ENCODE measurements around the gene UMODL1.

The UMODL1 gene

DNA sequence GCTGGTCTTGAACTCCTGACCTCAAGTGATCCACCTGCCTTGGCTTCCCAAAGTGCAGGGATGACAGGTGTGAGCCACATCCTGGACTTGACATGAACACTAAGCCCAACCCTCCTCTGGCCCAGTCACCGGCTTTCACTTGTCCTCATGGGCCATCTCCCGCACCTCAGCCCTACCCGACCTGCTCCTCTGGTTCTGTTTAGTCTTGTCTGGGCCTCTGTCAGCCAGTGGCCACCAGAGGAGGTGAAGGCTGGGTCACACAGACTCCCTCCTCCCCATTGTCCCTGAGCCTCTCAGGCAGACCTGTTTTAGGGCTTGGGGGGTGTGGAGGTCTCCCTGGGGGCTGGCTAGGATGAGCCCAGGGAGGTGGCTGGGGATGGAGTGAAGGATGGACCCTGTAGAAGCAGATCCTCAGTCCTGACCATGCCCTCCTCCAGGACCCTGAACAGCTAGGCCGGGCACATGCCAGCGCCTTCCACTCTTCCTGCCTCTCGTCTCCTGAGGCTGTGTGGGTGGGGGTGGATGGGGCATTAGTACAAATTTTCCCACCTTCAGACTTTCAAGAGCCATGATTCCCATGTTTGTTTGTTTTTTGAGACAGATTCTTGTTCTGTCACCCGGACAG lies 26.1 kb upstream of the UMODL1 start:
- Mint-ChIP-seq H3K4me1 (ENCODE audit: low read depth) (no peaks in the 10 kb centered on the region), H3K27me3 (no peaks in the 10 kb centered on the region), H3K9me3 (no peaks in the 10 kb centered on the region), H3K27ac (no peak overlapping the region), H3K4me3 (no peak overlapping the region), H3K36me3 (ENCODE audit: low read depth) (no peaks in the 10 kb centered on the region)

GRCh38 chr21:42047821-42048613 lies 23.1 kb upstream of the UMODL1 start:
- no peaks in the 10 kb centered on the region for H3K27me3 Mint-ChIP-seq
- H3K36me3 Mint-ChIP-seq (ENCODE audit: low read depth): no peaks in the 10 kb centered on the region
- no peak overlapping the region for H3K4me3 Mint-ChIP-seq

GRCh38 chr21:42048870-42049577 lies 22.1 kb upstream of the UMODL1 start:
- H3K27me3 Mint-ChIP-seq: no peaks in the 10 kb centered on the region

More at GRCh38 chr21:42047821-42048613, 23.1 kb upstream of the UMODL1 start:
- Mint-ChIP-seq H3K27ac (no peak overlapping the region), H3K9me3 (no peaks in the 10 kb centered on the region), H3K4me1 (ENCODE audit: low read depth) (peaks cover 6% of the 10 kb centered on the region)

GRCh38 chr21:42049578-42050430 lies 21.3 kb upstream of the UMODL1 start:
- Mint-ChIP-seq H3K27me3 (no peaks in the 10 kb centered on the region), H3K27ac (no peak overlapping the region), H3K36me3 (ENCODE audit: low read depth) (no peaks in the 10 kb centered on the region), H3K4me1 (ENCODE audit: low read depth) (peaks cover 6% of the 10 kb centered on the region), H3K9me3 (no peaks in the 10 kb centered on the region), H3K4me3 (no peak overlapping the region)

More at GRCh38 chr21:42048870-42049577, 22.1 kb upstream of the UMODL1 start:
- no peak overlapping the region for H3K27ac Mint-ChIP-seq
- no peaks in the 10 kb centered on the region for H3K36me3 Mint-ChIP-seq (ENCODE audit: low read depth)
- H3K4me1 Mint-ChIP-seq (ENCODE audit: low read depth): peaks cover 6% of the 10 kb centered on the region
- no peaks in the 10 kb centered on the region for H3K9me3 Mint-ChIP-seq
- no peak overlapping the region for H3K4me3 Mint-ChIP-seq

DNA sequence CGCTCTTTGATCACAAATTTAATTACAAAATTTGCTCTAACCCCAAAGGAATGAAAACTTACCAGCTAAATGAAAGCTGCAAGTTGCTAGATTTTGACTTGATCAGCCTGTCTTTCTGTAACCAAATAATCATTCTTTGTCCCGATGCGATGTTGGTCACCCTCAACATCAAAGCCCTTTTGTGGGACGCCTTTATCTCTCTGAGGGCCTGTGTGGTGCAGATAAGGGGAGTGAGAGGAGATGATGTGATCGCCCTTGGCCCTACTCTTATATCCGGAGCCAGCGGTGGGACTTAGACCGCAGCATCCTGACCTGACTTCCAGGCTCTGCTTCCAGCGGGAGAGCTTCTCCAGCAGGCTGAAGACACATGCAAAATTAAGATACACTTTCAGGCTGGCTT lies 19.3 kb upstream of the UMODL1 start:
- Mint-ChIP-seq H3K36me3 (ENCODE audit: low read depth) (no peaks in the 10 kb centered on the region), H3K4me3 (no peak overlapping the region), H3K27me3 (no peaks in the 10 kb centered on the region), H3K27ac (no peak overlapping the region), H3K4me1 (ENCODE audit: low read depth) (peaks cover 6% of the 10 kb centered on the region), H3K9me3 (no peaks in the 10 kb centered on the region)

DNA sequence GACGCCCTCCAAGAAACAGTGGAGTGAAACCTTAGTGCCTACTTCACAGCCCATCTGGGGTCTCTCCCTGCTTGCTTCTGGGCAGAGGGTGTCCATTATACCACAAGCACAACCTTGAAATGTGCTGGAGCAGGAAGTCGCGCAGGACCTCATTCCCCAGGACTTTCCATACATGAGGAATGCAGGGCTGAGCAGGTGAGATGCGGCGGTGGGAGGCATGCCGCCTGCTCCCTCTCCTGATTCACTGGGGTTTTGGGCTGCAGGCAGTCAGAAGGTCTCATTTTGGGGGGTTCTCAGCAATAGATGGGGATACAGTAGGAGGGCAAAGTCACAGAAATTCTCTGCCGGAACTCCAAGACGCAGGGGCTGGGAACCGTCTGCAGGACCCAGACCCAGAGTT lies 15.7 kb upstream of the UMODL1 start:
- H3K9me3 Mint-ChIP-seq: no peaks in the 10 kb centered on the region

DNA sequence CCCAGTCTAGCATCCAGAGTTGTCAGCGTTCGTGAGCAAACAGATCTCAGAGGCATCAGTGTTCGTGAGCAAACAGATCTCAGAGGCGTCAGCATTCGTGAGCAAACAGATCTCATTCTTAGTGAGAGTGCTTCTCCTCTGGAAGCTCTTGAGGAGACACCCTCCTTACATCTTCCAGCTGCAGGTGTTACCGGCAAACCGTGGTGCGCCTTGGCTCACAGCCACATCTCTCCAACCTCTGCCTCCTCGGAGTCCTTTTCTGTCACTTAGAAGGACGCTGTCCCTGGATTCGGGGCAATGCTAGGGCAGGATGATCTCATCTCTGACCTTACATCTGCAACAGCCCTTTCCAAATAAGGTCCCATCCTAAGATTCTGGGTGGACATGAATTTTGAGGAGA lies 14.6 kb upstream of the UMODL1 start:
- Mint-ChIP-seq H3K4me3 (no peak overlapping the region), H3K27me3 (no peaks in the 10 kb centered on the region), H3K4me1 (ENCODE audit: low read depth) (peaks cover 16% of the 10 kb centered on the region), H3K27ac (no peak overlapping the region), H3K36me3 (ENCODE audit: low read depth) (no peaks in the 10 kb centered on the region), H3K9me3 (no peaks in the 10 kb centered on the region)

More for the DNA sequence above, 15.7 kb upstream of the UMODL1 start:
- no peak overlapping the region for H3K4me3 Mint-ChIP-seq
- H3K36me3 Mint-ChIP-seq (ENCODE audit: low read depth): no peaks in the 10 kb centered on the region
- peaks cover 7% of the 10 kb centered on the region for H3K4me1 Mint-ChIP-seq (ENCODE audit: low read depth)
- no peak overlapping the region for H3K27ac Mint-ChIP-seq
- H3K27me3 Mint-ChIP-seq: no peaks in the 10 kb centered on the region

DNA sequence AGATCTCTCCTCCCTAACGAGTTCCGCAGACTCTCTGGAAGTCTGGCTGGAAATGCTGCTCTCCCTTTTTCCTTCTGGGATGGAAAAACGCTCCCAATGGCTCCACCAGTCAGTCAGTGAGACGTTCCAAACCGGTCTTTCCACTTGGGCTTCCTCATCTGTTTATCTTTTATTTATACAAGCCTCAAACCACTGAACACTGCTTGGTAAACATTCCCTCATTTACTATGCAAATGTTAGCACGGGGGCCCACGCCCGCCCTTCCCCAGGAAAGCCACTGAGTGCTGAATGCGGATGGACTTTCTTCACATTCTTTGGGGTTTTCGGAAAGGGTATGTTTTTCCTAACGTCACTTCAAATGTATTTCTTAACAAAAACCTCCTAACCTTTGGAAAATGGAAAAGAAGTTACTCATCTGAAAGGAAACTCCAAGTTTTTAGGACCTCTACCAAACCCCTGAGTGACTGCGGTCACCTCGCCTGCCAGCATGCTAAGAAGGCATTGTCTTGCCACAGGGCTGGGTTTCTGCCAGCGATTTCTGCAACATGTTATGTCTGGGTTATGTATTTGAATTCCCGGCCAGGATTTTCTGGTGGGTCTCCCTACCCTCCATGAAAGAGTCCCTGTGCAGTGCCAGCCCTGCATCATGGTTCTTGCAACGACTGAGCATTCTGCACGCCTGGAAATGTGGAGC lies 14.0 kb upstream of the UMODL1 start:
- Mint-ChIP-seq H3K27me3 (no peaks in the 10 kb centered on the region), H3K36me3 (ENCODE audit: low read depth) (no peaks in the 10 kb centered on the region), H3K4me1 (ENCODE audit: low read depth) (peaks cover 18% of the 10 kb centered on the region), H3K27ac (no peak overlapping the region), H3K4me3 (no peak overlapping the region), H3K9me3 (no peaks in the 10 kb centered on the region)

DNA sequence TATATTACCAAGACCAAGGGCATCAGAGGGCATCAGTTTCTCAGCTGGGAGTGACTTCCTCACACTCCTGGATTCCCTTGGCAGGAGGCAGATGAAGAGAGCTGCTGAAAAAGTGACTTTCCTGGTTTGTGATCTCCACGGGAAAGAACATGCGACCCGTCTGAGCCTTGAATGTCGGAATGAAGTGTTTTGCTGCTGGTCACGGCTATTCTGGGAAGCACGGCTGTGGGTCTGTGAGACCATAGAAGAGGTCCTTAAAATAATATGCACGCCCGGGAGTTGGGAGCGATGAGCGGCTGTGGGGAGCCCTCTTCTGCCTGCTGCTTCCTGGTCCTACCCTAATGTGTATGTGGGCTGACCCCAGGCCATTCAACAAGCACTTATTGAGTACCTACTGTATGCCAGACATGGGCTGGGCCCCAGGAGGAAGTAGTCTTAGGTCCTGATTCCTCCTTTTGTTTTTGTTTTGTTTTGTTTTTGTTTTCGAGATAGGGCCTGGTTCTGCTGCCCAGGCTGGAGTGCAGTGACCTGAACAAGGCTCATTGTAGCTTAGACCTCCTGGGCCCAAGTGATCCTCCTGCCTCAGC lies 13.2 kb upstream of the UMODL1 start:
- Mint-ChIP-seq H3K36me3 (ENCODE audit: low read depth) (no peaks in the 10 kb centered on the region), H3K4me1 (ENCODE audit: low read depth) (peaks cover 26% of the 10 kb centered on the region), H3K9me3 (no peaks in the 10 kb centered on the region), H3K4me3 (no peak overlapping the region), H3K27me3 (no peaks in the 10 kb centered on the region), H3K27ac (no peak overlapping the region)

- Mint-ChIP-seq H3K27me3 (no peaks in the 10 kb centered on the region), H3K9me3 (no peaks in the 10 kb centered on the region), H3K36me3 (ENCODE audit: low read depth) (no peaks in the 10 kb centered on the region), H3K27ac (peak overlapping the region; percentile 11), H3K4me1 (ENCODE audit: low read depth) (peaks cover 33% of the 10 kb centered on the region), H3K4me3 (no peak overlapping the region)
Measured at GRCh38 chr21:42058631-42059111, 12.4 kb upstream of the UMODL1 start.

GRCh38 chr21:42059141-42059540 lies 12.0 kb upstream of the UMODL1 start:
- H3K9me3 Mint-ChIP-seq: no peaks in the 10 kb centered on the region
- H3K4me1 Mint-ChIP-seq (ENCODE audit: low read depth): peaks cover 38% of the 10 kb centered on the region
- no peak overlapping the region for H3K27ac Mint-ChIP-seq
- no peaks in the 10 kb centered on the region for H3K27me3 Mint-ChIP-seq
- H3K4me3 Mint-ChIP-seq: no peak overlapping the region
- H3K36me3 Mint-ChIP-seq (ENCODE audit: low read depth): no peaks in the 10 kb centered on the region

- Mint-ChIP-seq H3K9me3 (no peaks in the 10 kb centered on the region), H3K36me3 (ENCODE audit: low read depth) (no peaks in the 10 kb centered on the region), H3K4me1 (ENCODE audit: low read depth) (peaks cover 44% of the 10 kb centered on the region), H3K27me3 (no peaks in the 10 kb centered on the region), H3K4me3 (no peak overlapping the region), H3K27ac (no peak overlapping the region)
Measured at GRCh38 chr21:42059721-42060120, 11.4 kb upstream of the UMODL1 start.

DNA sequence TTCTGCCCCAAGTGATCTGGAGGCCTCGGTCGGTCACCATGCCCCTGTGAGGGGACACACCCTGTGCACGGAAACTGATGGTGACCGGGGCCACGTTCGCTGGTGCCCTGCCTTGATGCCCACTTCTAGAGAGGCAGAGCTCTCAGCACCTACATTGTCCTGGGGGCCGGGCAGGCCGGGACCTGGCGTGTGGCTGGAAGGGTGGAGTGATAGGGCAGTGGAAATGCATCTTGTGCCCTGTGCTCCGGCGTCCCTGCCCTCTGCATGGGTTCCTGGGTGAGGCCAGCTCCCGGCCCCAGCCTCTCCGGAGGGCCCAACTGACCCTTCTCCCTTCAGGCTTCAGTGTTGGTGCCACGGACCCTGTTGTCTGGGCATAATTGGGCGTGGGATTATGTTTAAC lies 11.0 kb upstream of the UMODL1 start:
- Mint-ChIP-seq H3K27ac (no peak overlapping the region), H3K27me3 (no peaks in the 10 kb centered on the region), H3K9me3 (no peaks in the 10 kb centered on the region), H3K4me1 (ENCODE audit: low read depth) (peaks cover 48% of the 10 kb centered on the region), H3K36me3 (ENCODE audit: low read depth) (no peaks in the 10 kb centered on the region), H3K4me3 (no peak overlapping the region)

All from stimulated activated naive CD8-positive, alpha-beta T cell treated with anti-CD3 and anti-CD28 coated beads, Interleukin-15, Interleukin-2, amounts not matched to agents 100 ng/mL and 50 ng/mL, for 24 hours (primary cell).